ENCODE data around the gene MBIP. TPM values are rescaled to one million over a fixed set of nuclear protein-coding genes. Genes with fewer than 3 reads are reported as not detected.

Gene MBIP
- total RNA-seq, 4 donors from 2014 or later: 5.2 to 14.7 (median 9.3) TPM

- Histone ChIP-seq H3K27me3 (no peaks in the 10 kb centered on the region), H3K9me3 (no peaks in the 10 kb centered on the region), H3K27ac (no peak overlapping the region), H3K4me1 (no peaks in the 10 kb centered on the region), H3K4me3 (no peak overlapping the region), H3K36me3 (no peaks in the 10 kb centered on the region)
- intact Hi-C loops (cut with DNase I): no loop called here
- WGBS, 2 donors: 61 to 65% methylated on average over 3 of the region's 3 CpGs
- no peak for DNase-seq
- TF ChIP-seq CTCF (IDR thresholded peaks at IDR 0.05) (no peak), POLR2A (IDR thresholded peaks at IDR 0.05) (no peak)
Measured at GRCh38 chr14:36258241-36258640, 62.2 kb downstream of the MBIP start.

GRCh38 chr14:36256126-36256801 lies 64.2 kb downstream of the MBIP start:
- TF ChIP-seq POLR2A (IDR thresholded peaks at IDR 0.05) (no peak), CTCF (IDR thresholded peaks at IDR 0.05) (no peak)

GRCh38 chr14:36254020-36254624 lies 66.3 kb downstream of the MBIP start:
- Histone ChIP-seq H3K4me3 (no peak overlapping the region), H3K27me3 (no peaks in the 10 kb centered on the region), H3K27ac (no peak overlapping the region), H3K36me3 (no peaks in the 10 kb centered on the region), H3K4me1 (no peaks in the 10 kb centered on the region), H3K9me3 (no peaks in the 10 kb centered on the region)
- DNase-seq: no peak
- intact Hi-C loops (cut with DNase I): no loop called here
- no peak for TF ChIP-seq CTCF (IDR thresholded peaks at IDR 0.05)
- WGBS, 2 donors: 79 to 82% methylated on average over 8 of the region's 8 CpGs

More at GRCh38 chr14:36256126-36256801, 64.2 kb downstream of the MBIP start:
- no peak overlapping the region for H3K27ac ChIP-seq
- no peak overlapping the region for H3K4me3 ChIP-seq
- no peaks in the 10 kb centered on the region for H3K9me3 ChIP-seq
- no peaks in the 10 kb centered on the region for H3K36me3 ChIP-seq
- no peak for DNase-seq
- H3K4me1 ChIP-seq: no peaks in the 10 kb centered on the region
- intact Hi-C loops (cut with DNase I): no loop called here
- 35 to 42% methylated on average over 7 of the region's 7 CpGs for WGBS, 2 donors
- H3K27me3 ChIP-seq: no peaks in the 10 kb centered on the region

Other genes starting within 250 kb of the MBIP start
- not detected for gene PTCSC3, start 143.9 kb downstream of the MBIP start, total RNA-seq
- gene NKX2-1, start 199.6 kb upstream of the MBIP start, total RNA-seq: not detected

Measured in esophagus squamous epithelium (tissue), 5 donors.